ENCODE measurements around the gene REPS2.
"Not testable (repeated sequence)": the region's sequence is repeated elsewhere in the genome, so short reads cannot be mapped to it uniquely, and the experiment has no call there.

REPS2 gene

DNA sequence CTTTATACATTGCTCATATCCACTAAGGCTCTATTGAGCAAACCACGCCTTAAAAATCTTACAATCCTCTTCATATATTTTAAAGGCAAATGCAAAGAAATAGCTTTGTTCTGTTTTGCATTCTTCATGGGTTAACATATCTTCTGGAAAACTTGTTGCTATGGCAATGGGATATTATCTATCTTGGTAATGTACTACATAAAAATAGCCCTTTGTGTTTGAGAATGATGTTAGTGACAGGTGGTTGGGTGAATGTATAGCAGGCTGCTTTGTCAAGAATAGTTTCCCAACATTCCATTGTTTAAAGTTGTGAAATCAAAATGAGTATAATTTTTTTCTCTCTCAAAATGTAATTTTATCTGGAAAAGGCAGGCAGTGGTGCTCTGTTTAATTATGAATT lies 16.8 kb downstream of the REPS2 start:
- no peak for DNase-seq (ENCODE audit: low read depth)

DNA sequence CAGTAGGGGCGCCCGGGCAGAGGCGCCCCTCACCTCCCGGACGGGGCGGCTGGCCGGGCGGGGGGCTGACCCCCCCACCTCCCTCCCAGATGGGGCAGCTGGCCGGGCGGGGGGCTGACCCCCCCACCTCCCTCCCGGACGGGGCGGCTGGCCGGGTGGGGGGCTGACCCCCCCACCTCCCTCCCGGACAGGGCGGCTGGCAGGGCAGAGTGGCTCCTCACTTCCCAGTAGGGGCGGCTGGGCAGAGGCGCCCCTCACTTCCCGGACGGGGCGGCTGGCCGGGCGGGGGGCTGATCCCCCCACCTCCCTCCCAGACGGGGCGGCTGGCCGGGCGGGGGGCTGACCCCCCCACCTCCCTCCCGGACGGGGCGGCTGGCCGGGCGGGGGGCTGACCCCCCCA lies 18.5 kb downstream of the REPS2 start:
- not testable (repeated sequence) for DNase-seq (ENCODE audit: low read depth)

DNA sequence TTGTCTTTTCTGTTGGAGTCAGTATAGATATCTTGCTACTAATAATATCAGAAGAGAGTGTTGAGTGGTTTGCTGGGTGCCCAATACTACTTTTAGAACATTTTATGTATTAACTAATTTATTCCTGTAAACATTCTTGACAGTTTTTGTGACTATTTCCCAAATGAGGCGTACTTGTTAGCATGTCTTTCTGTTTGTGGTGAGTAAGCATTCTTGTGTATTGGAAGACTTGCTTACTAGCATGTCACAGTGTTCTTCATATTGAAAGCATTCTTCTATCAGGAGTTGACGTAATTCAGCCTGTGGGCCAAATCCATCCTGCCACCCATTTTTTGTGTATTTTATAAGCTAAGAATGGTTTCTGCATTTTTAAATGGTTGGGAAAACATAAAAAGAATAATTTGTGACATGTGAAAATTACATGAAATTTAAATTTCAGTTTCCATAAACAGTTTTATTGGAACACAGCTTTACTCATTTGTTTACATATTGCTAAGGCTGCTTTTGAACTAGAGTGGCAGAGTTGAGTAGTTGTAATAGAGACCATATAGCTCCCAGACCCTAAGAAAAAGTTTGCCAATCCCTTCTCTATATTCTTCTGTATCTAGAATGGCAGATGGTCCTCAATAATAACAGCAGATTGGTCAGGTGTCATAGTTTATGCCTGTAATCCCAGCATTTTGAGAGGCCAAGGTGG lies 20.4 kb downstream of the REPS2 start:
- DNase-seq (ENCODE audit: low read depth) = no peak

DNA sequence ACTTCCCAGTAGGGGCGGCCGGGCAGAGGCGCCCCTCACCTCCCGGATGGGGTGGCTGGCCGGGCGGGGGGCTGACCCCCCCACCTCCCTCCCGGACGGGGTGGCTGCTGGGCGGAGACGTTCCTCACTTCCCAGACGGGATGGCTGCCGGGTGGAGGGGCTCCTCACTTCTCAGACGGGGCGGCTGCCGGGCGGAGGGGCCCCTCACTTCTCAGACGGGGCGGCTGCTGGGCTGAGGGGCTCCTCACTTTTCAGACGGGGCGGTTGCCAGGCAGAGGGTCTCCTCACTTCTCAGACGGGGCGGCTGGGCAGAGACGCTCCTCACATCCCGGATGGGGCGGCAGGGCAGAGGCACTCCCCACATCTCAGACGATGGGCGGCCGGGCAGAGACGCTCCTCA lies 22.3 kb downstream of the REPS2 start:
- DNase-seq (ENCODE audit: low read depth) = not testable (repeated sequence)

DNA sequence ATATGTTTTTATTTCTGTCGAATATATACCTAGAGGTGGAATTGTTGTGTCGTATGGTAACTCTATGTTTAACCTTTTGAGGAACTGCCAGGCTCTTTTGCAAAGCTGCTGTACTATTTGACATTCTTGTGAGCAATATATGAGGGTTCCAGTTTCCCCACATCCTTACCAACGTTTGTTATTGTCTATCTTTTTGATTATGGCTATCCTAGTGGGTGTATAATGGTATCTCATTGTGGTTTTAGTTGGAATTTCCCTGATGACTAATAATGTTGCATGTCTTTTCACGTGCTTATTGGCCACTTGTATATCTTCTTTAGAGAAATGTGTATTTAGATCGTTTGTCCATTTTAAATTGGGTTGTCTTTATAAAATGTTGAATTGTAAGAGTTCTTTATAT lies 24.5 kb downstream of the REPS2 start:
- DNase-seq (ENCODE audit: low read depth) = peak; percentile 58

DNA sequence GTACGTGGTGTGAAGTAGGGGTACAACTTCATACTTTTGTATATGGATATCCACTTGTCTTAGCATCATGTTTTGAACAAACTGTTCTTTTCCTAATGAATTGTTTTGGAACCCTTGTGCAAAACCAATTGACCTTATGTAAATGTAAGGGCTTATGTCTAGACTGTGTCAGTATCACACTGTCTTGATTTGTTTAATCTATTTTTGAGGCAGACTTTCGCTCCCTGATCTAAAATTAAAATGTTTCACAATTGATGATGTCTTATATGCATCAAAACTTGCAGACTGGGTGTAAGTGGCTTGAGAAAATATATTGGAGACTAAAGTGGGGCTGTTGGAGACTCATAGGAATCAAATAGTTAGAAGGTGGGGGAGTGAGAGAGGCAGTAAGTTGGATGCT lies 25.2 kb downstream of the REPS2 start:
- DNase-seq (ENCODE audit: low read depth) = no peak

DNA sequence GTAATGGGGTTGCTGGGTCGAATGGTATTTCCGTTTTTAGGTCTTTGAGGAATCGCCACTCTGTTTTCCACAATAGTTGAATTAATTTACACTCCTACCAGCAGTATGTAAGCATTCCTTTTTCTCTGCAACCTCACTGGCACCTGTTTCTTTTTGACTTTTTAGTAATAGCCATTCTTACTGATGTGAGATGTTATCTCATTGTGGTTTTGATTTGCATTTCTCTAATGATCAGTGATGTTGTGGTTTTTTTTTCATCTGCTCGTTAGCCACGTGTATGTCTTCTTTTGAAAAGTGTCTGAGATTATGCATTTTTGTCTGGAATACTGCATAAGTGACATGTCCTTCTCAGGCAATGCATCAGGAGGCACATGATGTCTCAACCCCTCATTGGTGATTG lies 28.8 kb downstream of the REPS2 start:
- DNase-seq (ENCODE audit: low read depth) = no peak

DNA sequence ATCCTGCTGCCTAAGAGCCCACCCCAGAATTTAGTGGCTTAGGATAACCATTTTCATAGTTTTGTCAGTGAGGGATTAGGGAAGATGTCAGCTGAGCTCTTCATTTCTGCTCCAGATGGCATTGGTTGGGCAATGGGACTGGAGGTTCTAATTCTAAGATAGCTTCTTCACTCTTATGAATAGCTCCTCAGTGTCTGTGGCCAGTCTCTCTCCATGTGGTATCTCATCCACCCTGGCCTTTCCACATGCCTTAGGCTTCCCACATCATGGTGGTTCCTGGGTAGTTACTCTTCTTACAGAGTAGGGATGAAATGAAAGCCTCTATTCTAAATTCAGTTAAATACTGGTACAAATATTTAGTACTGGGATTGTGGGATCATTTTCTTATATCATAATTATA lies 31.3 kb downstream of the REPS2 start:
- no peak for DNase-seq (ENCODE audit: low read depth)

DNA sequence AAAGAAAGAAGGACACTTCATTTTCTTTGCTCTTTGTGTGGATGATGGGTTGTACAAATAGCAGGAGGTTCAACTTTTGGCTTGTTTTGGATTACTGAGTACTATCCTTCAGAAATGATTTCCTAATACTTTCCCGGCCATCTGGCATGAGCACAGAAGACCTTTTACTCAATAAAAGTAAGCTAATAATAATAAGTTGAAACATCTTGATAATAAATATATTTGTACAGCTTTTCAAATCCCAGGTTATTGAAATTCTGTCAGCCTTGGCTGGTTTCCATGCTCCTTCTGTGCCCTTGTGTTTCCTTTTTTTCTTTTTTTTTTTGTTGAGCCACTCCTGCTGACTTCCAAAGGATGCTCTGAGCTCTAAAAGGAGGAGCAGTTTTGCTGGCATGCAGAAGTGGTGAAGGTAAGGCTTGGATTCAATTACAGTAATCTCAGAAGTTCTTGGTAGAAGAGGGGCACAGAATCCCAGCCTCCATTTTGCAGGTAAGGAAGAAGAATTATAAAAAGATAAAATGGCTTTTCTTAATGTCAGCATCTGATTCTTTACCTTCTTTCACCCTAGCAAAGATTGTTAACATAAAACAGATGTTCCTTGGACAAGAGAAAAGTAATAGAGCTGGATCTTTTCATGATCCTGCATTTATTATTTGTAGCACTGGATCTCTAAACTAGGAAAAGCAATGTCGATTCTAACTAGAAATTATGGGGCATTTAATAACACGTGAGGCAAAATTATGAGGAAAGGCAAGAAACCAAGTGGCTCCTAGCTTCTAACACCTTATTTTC lies 31.9 kb downstream of the REPS2 start:
- no peak for DNase-seq (ENCODE audit: low read depth)

DNA sequence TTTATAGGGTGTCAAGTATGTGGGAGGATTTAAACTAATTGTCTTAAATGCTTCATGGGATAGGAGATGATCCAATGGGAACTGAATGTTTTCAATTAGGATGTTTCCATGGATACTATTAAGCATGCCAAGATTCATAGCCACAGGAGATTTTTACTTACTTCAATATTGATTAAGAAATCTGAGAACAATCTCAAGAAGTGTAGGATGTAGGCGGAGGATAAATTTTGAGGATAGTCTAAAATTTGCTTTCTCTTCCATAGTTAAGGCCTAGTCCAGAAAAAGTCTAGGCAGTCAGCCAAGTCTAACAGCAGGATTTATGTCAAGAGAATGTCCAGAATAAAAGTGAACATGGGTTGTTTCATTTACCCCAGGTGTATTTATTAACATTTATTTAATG lies 32.8 kb downstream of the REPS2 start:
- no peak for DNase-seq (ENCODE audit: low read depth)

DNA sequence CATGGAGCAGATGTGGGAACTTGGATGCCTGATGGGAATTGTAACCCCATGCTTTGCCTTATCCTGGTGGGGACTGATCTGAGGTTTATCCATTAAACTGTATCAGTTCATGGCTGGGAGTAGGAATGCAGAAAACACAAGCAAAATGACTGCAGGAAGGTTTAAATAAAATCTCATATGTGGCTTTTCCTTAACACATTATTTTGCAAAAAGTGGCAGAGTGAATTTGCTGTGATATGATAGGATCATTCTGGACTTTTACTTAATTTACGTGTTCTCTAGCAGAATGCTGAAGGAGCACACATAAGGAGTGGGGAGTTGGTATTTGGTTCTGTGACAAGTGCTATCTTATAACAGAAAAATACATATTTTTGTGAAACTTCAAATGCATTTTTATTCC lies 34.8 kb downstream of the REPS2 start:
- DNase-seq (ENCODE audit: low read depth) = no peak

DNA sequence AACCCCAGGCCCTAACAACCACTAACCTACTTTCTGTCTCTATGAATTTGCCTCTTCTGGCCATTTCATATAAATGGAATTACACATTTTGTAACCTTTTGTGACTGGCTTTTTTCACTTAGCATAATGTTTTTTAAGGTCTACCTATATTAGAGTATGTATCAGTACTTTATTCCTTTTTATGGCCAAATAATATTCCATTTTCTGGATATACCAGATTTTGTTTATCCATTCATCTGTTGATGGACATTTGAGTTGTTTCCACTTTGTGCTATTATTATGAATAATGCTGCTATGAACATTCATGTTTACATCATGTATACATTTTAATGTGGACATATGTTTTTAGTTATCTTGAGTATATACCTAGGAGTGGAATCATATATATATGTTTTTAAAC lies 35.5 kb downstream of the REPS2 start:
- DNase-seq (ENCODE audit: low read depth) = no peak

DNA sequence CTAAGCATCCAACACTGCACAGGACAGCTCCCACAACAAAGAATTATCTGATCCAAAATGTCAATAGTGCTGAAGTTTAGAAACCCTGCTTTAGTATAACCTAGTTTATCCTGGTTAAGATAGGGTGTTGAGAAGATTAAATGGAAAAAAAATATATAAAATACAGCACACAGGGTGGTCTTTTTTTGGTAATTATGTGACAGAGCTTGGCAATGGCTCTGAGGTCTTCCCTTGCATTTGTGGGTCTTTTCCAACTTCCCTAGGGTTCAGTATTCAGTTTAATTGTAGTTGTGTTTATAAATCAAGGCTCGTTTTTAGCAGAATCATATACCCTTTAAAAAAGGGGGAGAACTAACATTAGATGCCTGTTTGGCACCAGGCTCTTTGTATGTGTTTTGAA lies 36.6 kb downstream of the REPS2 start:
- no peak for DNase-seq (ENCODE audit: low read depth)

DNA sequence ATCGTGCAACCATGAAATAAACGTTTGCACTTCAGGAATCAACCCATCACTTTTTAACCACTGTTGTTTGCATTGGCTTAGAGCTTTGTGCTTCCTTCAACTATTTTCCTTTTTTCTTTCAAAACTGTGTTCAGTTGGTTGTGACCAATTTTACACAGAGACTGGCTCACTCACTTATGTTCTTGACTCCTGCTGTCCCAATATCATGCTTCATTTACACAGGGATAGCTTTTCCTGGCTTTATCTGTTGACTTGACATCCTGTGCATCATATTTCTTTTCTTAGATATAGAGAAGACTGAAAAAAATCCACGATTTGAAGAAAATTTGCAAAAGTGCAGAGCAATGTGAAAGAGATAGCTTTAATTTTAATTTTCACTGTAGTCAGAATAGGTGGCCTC lies 38.8 kb downstream of the REPS2 start:
- DNase-seq (ENCODE audit: low read depth) = no peak

DNA sequence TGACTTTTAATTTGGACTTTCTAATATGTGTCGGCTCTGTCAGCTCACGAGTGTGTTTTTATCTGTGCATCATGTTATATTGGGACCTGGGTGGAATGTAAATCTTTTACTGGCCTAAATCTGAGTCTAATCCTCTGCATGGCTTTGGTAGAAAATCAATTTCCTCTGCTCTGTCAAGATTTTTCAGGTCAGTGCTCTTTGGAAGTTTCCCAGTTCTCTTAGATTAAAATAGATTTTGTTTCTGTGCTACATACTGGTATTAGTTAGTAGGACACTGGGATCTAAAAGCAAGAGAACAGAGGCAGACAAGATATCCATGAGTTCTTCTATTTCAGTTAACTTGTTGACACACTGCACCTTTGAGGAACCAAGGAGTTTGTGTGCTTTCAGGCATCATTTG lies 39.7 kb downstream of the REPS2 start:
- no peak for DNase-seq (ENCODE audit: low read depth)

DNA sequence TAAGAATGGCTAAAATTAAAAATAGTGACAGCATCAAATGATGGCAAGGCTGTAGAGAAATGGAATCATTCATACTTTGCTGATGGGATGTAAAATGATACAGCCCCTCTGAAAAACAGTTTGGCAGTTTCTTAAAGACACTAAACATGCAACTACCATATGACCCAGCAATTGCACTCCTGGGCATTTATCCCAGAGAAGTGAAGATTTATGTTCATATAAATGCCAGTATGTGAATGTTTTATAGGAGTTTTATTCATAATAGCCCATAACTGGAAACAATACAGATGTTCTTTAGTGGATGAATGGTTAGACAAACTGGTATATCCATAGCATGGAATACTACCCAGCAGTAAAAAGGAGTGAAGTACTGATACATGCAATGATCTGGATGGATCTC lies 43.3 kb downstream of the REPS2 start:
- DNase-seq (ENCODE audit: low read depth) = no peak

DNA sequence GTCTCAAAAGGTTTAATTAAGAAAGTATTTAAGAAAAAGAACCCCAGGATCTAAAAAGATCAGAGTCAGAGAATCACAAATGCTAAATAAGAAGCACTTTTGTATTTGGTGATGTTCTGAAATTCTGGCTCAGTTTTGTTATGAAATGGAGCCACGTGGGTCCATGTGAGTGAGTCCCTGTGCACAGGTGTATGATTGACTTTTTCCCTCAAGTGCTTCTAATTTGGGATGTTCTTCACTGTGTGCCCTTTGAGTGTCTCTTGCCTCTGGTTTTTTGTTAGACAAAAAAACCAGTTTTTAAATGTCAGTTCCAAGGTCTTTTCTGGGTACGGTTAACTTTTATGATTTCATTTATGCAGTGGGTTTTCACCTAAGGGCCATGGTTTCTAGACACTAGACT lies 44.4 kb downstream of the REPS2 start:
- no peak for DNase-seq (ENCODE audit: low read depth)

DNA sequence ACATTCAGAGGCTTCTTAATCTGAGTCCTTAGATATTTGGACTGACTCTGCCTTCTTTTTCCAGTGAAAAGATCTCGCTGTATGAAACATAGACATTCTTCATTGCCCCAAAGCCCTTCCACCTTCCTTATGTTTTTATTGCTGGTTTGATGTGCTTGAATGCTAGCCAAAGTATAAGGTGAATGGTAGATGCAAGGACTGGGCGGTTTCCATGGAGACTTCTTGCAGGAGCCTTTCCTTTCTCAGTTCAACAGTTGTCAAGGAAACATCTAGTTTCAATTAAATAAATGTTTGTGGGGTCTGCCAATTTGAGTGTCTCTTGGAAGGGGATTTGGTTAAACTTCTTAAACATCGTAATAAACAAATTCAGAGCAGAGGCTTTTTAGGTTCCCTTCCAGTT lies 46.0 kb downstream of the REPS2 start:
- no peak for DNase-seq (ENCODE audit: low read depth)

DNA sequence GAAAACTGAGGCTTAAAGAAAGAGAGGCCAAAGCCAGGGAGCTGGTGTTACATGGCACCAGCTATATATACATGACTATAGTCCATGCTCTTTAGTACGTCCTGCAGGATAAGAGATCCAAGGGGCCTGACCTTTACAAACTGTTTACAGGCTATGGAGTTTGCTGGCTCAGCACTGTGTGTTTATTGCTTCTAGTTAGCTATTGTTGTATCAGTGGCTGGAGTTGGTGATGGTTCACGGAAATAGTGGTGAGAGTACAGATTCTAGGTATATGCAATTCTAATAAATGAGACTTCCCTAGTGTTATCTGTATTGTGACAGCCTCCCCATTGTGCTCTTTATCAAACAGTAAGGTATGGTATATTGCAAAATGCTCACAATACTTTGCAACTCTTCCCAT lies 46.5 kb downstream of the REPS2 start:
- DNase-seq (ENCODE audit: low read depth) = no peak

DNA sequence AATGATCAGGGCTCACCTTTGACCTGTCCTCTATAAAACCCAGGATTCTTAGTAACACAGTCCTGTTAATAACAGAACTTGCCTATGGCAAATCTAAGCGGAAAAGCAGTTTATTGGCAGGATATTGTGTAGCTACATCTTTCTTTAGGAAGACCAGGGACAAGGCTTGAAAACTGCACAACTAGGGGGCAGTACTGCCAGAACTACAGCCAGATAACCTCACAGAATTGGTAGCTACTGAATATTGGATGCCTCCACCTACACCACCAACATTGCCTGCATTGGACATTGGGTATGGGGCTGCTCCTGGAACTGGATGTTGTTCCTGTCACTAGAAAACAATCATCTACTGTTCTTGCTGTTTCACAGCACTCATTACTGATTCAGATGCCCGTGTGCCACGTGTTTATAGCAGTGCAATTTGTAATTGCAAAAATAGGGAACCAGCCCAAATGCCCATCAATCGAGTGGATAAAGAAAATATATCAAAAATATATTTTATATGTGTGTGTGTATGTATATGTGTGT lies 47.4 kb downstream of the REPS2 start:
- DNase-seq (ENCODE audit: low read depth) = no peak

DNA sequence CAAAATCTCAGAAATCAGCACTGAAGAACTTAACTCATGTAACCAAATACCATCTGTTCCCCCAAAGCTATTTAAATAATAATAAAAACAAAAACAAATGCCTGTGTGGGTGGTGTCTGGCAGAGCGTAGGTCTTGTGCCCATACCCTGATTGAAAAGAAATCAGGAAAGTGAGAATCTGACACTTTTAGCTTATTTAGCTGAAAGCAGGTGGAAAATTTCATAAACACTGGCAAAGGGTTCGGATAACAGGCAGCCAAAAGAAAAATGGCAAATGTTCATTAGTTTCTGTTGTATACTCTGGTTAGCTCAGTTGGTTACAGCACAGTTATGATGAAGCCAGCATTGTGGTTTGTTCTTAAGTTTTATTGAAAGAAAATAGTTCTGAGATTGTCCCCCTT lies 48.3 kb downstream of the REPS2 start:
- DNase-seq (ENCODE audit: low read depth) = no peak

DNA sequence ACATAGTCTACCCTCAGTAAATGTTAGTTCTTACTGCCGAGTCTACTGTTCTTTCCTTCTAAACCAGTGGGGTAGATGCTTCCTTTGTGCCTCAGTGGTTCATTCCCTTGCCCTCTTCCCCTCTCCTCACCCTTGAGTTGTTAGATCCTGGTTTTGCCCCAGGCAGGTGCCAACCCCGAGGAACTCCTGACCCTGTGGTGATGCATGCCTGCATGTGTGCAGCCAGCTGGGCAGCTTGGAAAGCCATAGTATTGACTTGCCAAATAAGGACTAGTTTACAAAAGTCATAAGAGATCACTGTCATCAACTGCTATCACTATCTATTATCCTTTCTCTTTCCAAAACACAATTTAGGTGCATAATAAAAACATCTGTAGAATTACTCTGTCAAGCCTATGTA lies 50.9 kb downstream of the REPS2 start:
- DNase-seq (ENCODE audit: low read depth) = no peak

DNA sequence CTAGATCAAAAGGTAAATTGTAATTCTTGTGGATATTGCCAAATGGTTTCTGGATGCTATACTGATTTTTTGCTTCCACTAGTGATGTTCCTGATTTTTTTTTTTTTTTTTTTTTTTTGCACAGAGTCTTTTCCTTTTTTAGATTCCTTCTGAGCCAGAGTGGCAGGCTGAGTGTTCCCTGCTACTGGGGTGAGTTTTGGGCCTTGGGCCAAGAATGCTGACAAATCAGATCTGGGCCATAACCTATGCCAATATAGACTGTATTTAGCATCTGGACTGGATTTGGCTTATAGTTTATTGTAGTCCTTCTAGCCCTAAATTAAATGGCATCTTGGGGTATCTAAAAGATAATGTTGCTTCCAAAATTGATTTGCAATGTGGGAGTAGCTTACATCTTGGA lies 52.8 kb downstream of the REPS2 start:
- DNase-seq (ENCODE audit: low read depth) = no peak

DNA sequence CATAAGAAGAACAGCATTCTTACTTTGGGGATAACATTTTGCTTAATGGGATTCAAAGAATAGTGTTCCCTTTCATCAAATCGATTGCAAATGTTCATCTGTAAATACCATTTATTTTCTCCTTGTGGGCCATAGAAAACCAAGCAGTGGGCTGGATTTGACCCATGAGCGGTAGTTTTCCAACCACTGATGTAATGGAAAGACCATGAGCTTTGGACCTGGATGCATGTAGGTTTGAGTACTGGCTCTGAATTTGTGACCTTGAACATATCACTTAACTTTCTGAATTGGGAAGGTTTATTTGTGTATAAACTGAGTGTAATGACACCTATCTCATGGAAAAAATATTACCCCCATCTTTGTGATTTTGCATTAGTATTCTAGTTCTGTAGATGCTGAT lies 54.3 kb downstream of the REPS2 start:
- no peak for DNase-seq (ENCODE audit: low read depth)

Measured in amniotic epithelial cell (primary cell).